ENCODE results near the gene TBCEL.

DNA sequence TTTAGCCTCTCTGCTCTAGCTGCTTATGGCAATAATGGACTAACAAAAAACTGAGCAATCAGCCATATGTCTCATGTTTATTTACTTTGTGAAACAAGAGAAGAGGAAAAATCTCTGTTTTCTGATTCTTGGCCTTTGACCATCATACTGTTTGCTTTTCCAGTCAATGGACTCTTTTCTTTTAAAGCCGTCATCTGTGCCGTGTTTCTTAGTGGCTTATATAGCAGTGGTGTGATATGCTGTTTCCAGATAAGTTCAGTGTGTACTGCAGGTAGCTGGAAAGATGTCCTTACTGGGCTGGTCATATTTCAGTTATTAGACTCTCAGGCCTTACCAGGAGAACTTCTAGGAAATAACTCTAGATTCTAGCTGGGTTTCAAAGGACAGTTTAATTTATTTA is 43.6 kb downstream of the TBCEL start:
- TF ChIP-seq, protein P1, sequence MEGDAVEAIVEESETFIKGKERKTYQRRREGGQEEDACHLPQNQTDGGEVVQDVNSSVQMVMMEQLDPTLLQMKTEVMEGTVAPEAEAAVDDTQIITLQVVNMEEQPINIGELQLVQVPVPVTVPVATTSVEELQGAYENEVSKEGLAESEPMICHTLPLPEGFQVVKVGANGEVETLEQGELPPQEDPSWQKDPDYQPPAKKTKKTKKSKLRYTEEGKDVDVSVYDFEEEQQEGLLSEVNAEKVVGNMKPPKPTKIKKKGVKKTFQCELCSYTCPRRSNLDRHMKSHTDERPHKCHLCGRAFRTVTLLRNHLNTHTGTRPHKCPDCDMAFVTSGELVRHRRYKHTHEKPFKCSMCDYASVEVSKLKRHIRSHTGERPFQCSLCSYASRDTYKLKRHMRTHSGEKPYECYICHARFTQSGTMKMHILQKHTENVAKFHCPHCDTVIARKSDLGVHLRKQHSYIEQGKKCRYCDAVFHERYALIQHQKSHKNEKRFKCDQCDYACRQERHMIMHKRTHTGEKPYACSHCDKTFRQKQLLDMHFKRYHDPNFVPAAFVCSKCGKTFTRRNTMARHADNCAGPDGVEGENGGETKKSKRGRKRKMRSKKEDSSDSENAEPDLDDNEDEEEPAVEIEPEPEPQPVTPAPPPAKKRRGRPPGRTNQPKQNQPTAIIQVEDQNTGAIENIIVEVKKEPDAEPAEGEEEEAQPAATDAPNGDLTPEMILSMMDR (IDR thresholded peaks at IDR 0.05) = no peak
- peak in 1 of 4 donors; percentile 23 for TF ChIP-seq POLR2A (IDR thresholded peaks at IDR 0.05)
- TF ChIP-seq POLR2AphosphoS5 (IDR thresholded peaks at IDR 0.05) = no peak

All from upper lobe of left lung (tissue), 4 donors.